GM19328 (cell line): ENCODE measurements around the gene ATG2B.
"Not testable (repeated sequence)": the region's sequence is repeated elsewhere in the genome, so short reads cannot be mapped to it uniquely, and the experiment has no call there.

ENCODE experiments used
- ATAC-seq: cut with Tn5 transposase; IDR thresholded peaks from one replicate; pipeline ENCODE4 v1.9.1; 2021; ENCODE audit warnings: mild to moderate bottlenecking, moderate library complexity; ENCODE audit not compliant: unreplicated experiment

Gene ATG2B

GRCh38 chr14:96373538-96373937 is 10.4 kb upstream of the ATG2B start:
- ATAC-seq, result no peak

- ATAC-seq, result no peak
These were observed 7.4 kb upstream of the ATG2B start for GRCh38 chr14:96370528-96370927.

- ATAC-seq, result no peak
These were observed 5.4 kb upstream of the ATG2B start for GRCh38 chr14:96368534-96368933.

GRCh38 chr14:96364962-96365361 is 1.8 kb upstream of the ATG2B start:
- ATAC-seq, result no peak

GRCh38 chr14:96363751-96364336 is 703 bp upstream of the ATG2B start:
- peak; percentile 27 for ATAC-seq

GRCh38 chr14:96362071-96362964 is 823 bp downstream of the ATG2B start:
- ATAC-seq, result no peak

GRCh38 chr14:96359959-96360358 is 3.2 kb downstream of the ATG2B start:
- no peak for ATAC-seq

- no peak for ATAC-seq
These were observed 5.9 kb downstream of the ATG2B start for GRCh38 chr14:96357216-96357615.

- no peak for ATAC-seq
These were observed 8.9 kb downstream of the ATG2B start for GRCh38 chr14:96354246-96354645.

GRCh38 chr14:96352708-96353107 is 10.4 kb downstream of the ATG2B start:
- no peak for ATAC-seq

GRCh38 chr14:96351986-96352385 is 11.2 kb downstream of the ATG2B start:
- ATAC-seq, result no peak

GRCh38 chr14:96349286-96350075 is 13.7 kb downstream of the ATG2B start:
- ATAC-seq, result no peak

GRCh38 chr14:96347957-96348356 is 15.2 kb downstream of the ATG2B start:
- ATAC-seq, result not testable (repeated sequence)

- no peak for ATAC-seq
These were observed 17.5 kb downstream of the ATG2B start for GRCh38 chr14:96345669-96346068.

- no peak for ATAC-seq
These were observed 21.8 kb downstream of the ATG2B start for GRCh38 chr14:96341323-96341722.

GRCh38 chr14:96338551-96338950 is 24.6 kb downstream of the ATG2B start:
- ATAC-seq, result no peak

- ATAC-seq, result no peak
These were observed 38.9 kb downstream of the ATG2B start for GRCh38 chr14:96324219-96324618.

GRCh38 chr14:96320605-96321004 is 42.5 kb downstream of the ATG2B start:
- no peak for ATAC-seq

- ATAC-seq, result no peak
These were observed 44.3 kb downstream of the ATG2B start for GRCh38 chr14:96318836-96319235.

GRCh38 chr14:96316087-96316486 is 47.1 kb downstream of the ATG2B start:
- no peak for ATAC-seq

- no peak for ATAC-seq
These were observed 52.2 kb downstream of the ATG2B start for GRCh38 chr14:96310906-96311305.

- ATAC-seq, result no peak
These were observed 53.2 kb downstream of the ATG2B start for GRCh38 chr14:96309896-96310330.
